Measurements from ENCODE around the gene TM2D1.
A peak's percentile ranks its signal among the peaks of the same experiment; 100 is the strongest.
"Not testable (repeated sequence)": the region's sequence is repeated elsewhere in the genome, so short reads cannot be mapped to it uniquely, and the experiment has no call there.

The TM2D1 gene

GRCh38 chr1:61724813-61725694 is at the start of gene TM2D1:
Gene TM2D1, minus strand, starts transcription at chr1:61725141. Its CDS starts 21 bp downstream, at chr1:61725120.
- peak; percentile 73 to 78 for DNase-seq (ENCODE audit: low read depth in 2 of 2)

GRCh38 chr1:61770131-61770530 is 45.2 kb upstream of the TM2D1 start:
- DNase-seq (ENCODE audit: low read depth in 2 of 2), result no peak

GRCh38 chr1:61757950-61758349 is 33.0 kb upstream of the TM2D1 start:
- DNase-seq (ENCODE audit: low read depth in 2 of 2), result no peak

- DNase-seq (ENCODE audit: low read depth in 2 of 2), result no peak
Measured at GRCh38 chr1:61756773-61757172, 31.8 kb upstream of the TM2D1 start.

- no peak for DNase-seq (ENCODE audit: low read depth in 2 of 2)
Measured at GRCh38 chr1:61754545-61754944, 29.6 kb upstream of the TM2D1 start.

GRCh38 chr1:61753998-61754508 is 29.1 kb upstream of the TM2D1 start:
- DNase-seq (ENCODE audit: low read depth in 2 of 2), result no peak

GRCh38 chr1:61752921-61753389 is 28.0 kb upstream of the TM2D1 start:
- no peak for DNase-seq (ENCODE audit: low read depth in 2 of 2)

GRCh38 chr1:61749574-61749973 is 24.6 kb upstream of the TM2D1 start:
- DNase-seq (ENCODE audit: low read depth in 2 of 2), result no peak

GRCh38 chr1:61748566-61748965 is 23.6 kb upstream of the TM2D1 start:
- no peak for DNase-seq (ENCODE audit: low read depth in 2 of 2)

GRCh38 chr1:61746813-61747212 is 21.9 kb upstream of the TM2D1 start:
- DNase-seq (ENCODE audit: low read depth in 2 of 2), result no peak

- DNase-seq (ENCODE audit: low read depth in 2 of 2), result no peak
Measured at GRCh38 chr1:61743716-61744580, 19.0 kb upstream of the TM2D1 start.

- no peak for DNase-seq (ENCODE audit: low read depth in 2 of 2)
Measured at GRCh38 chr1:61743431-61743705, 18.4 kb upstream of the TM2D1 start.

- DNase-seq (ENCODE audit: low read depth in 2 of 2), result no peak
Measured at GRCh38 chr1:61742620-61743430, 17.9 kb upstream of the TM2D1 start.

GRCh38 chr1:61741711-61742619 is 17.0 kb upstream of the TM2D1 start, which contains the start of gene PATJ:
Gene PATJ, plus strand, starts transcription at chr1:61742480. Its CDS starts 20,413 bp downstream, at chr1:61762893.
- DNase-seq (ENCODE audit: low read depth in 2 of 2), result peak; percentile 20 to 43

GRCh38 chr1:61740751-61741700 is 16.1 kb upstream of the TM2D1 start:
- DNase-seq (ENCODE audit: low read depth in 2 of 2), result no peak

- DNase-seq (ENCODE audit: low read depth in 2 of 2), result no peak
Measured at GRCh38 chr1:61732726-61733125, 7.8 kb upstream of the TM2D1 start.

GRCh38 chr1:61730679-61731078 is 5.7 kb upstream of the TM2D1 start:
- not testable (repeated sequence) for DNase-seq (ENCODE audit: low read depth in 2 of 2)

- DNase-seq (ENCODE audit: low read depth in 2 of 2), result no peak
Measured at GRCh38 chr1:61727544-61727943, 2.6 kb upstream of the TM2D1 start.

- DNase-seq (ENCODE audit: low read depth in 2 of 2), result no peak
Measured at GRCh38 chr1:61724506-61724812, 482 bp downstream of the TM2D1 start.

Measured in stimulated activated CD8-positive, alpha-beta memory T cell treated with anti-CD3 and anti-CD28 coated beads, Interleukin-15, amount 100 ng/mL, for 4 hours (primary cell).